NCI-H2107 (cell line): ENCODE measurements around the gene MUC20.
"Not testable (repeated sequence)": the region's sequence is repeated elsewhere in the genome, so short reads cannot be mapped to it uniquely, and the experiment has no call there.

ENCODE experiments used
- DNase-seq: peaks from one replicate; lab custom pipeline; 2025; lab: John Stamatoyannopoulos, UW

The MUC20 gene

DNA sequence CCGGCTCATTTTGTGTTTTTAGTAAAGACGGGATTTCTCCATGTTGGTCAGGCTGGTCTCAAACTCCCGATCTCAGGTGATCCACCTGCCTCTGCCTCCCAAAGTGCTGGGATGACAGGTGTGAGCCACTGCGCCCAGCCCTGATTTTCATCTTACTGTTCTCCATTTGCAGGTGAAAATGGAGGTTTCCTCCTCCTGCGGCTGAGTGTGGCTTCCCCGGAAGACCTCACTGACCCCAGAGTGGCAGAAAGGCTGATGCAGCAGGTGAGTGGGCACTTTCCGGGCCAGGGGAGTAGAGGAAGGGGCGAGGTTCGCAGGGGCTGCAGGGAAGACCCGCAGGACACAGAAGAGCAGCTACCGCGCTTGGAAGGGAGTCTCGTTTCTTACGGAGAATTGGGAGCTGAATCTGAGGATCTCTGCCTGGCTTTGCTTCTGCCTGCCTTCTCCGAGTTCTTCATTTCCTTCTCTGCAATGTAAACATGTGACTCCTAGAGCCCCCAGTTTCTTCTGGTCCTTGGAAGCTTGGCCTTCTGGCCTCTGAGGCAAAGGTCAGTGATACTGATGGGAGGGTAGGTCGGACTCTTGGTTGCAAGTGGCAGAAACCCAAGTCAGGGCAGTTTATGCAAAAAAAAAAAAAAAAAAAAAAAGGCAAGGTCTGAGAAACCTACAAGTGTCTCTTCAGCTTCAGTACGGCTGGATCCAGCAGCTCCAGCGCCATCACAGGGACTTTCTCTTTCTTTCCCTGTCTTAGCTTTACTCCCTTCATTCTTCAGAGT is 8.9 kb downstream of the MUC20 start:
- DNase-seq = no peak

DNA sequence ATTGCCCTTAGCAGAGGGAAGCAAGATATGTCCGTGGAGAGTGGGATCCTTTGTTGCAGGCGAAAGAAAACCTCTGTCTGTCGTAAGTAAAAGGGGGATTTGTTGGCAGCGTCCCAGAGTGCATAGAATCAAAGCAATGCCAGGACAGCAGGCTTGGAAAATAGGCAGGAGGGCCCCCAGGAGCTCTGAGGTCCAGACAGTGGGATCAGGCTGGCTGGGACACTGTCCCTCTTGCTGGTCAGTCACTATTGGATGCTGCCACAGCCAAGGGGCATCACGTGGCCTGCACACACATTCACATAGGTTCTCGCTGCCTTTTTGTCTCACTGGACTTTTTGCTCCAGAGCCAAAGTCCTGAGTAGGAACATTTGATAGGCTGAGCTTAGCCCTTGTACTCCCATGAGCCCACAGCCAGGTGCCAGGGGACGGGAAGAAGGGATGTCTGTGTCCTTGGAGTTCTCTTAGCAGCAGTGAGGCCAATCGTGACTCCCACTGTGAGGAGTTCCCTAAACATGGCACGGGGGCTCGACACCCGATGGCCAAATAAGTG is 10.7 kb downstream of the MUC20 start:
- no peak for DNase-seq

DNA sequence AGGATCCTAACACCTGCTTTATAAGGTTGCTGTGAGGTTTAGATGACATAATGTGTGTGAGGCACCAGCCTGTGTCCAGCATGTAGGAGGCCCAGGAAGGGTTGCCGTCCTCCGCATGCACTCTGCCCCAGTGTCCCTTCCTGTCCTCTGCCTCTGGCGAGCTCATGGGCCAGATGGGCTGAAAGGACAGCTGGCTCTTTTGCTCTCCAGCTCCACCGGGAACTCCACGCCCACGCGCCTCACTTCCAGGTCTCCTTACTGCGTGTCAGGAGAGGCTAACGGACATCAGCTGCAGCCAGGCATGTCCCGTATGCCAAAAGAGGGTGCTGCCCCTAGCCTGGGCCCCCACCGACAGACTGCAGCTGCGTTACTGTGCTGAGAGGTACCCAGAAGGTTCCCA is 12.2 kb downstream of the MUC20 start:
- DNase-seq = no peak

DNA sequence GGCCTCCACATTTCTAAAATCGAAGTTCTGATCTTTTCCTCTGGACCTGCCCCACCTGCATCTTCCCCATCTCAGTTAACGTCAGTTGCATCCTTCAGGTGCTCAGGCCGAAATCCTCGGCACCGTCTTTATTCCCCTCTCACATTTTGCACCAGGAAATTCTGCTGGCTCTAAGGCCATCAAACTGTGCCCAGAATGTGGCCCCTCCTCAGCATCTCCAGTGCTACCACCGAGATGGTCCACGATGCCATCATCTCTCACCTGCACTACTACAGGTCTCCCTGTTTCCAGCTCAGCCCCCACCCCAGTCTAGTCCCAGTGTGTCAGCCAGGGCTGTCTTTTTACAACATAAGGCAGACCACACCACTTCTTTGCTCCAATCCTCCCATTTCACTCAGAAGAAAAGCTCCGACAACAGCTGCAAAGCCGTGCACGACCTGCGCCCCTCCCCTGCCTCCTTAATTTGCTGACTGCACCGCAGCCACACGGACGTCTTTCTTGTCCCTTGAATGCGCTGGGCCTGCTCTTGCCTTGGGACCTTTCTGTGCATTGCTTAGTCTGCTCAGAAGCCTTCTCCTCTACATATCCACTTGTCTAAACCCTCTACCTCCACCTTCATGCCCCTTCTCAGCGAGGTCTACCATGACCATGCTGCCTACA is 14.4 kb downstream of the MUC20 start:
- no peak for DNase-seq

DNA sequence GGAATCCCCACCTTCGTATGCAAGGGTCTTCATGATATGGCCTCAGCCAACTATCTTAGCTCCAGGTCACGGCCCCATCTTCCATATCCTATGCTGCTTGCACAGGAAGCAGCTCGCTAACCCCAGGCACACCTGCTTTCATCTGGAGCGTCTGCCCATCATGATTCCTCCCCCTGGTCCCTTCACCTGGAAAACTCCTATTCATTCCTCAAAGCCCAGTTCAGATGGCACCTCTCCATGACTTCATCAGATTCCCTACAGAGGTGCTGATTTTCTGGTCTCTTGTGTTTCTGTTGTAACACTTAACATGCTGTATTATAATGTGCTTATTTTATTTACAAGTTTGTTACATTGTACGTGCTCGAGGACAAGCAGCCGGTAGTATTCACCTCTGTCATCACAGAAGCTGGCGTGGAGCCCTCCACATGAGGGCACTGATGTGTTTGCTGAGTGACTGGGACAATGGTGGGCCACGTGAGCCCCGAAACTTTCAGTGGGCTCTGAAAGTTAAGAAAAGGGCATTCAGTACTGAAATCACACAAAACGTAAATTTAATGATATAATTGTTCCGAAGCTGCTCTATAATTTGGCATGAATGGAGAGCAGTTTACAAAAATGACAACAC is 16.2 kb downstream of the MUC20 start:
- no peak for DNase-seq

DNA sequence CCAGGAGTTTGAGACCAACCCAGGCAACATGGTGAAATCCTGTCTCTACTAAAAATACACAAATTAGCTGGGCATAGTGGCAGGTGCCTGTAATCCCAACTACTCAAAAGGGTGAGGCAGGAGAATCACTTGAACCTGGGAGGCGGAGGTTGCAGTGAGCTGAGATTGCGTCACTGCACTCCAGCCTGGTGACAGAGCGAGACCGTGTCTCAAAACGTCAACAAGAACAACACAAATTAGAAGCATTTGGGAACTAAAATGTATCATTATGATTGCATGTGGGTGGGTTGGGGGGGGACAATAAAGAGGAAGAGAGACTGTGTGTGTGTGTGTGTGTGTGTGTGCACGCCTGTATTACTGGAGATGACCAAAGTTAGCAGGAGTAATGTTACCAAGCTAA is 17.0 kb downstream of the MUC20 start:
- not testable (repeated sequence) for DNase-seq

DNA sequence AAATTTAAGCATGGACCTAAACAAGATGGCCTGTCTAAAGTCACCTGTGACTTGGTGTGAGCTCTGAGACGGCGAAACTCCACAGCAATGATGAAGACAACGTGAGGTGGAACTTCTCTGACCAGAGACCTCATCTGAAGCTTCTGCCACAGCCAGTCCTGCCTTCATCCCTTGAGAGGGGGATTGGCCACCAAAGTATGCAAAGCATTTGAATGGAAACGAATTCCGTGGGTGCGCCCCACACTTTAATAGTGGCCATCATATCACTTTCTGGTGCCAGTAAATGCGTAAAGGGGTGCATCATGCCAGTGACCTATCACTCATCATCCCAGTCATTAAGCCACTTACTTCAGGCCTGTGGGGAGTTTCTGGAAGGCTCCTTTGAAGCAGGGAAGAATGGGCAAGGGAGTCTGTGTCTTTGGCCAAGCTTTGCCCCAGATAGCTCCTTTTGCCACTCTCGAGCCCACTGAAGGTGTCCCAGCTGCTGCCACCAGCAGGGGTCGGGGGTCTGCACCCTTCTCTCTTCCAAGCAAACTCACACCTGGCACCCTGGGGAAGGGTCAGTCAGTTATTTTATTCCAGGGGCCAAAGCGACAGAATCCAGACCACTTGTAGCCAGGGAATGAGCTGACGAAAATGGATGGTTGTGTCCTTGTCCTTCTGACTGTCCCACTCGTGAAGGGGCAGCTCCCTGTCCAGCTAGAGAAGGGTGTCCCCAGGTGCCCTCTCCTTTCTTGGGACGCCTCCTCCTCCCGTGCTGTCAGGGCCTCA is 17.7 kb downstream of the MUC20 start:
- no peak for DNase-seq

DNA sequence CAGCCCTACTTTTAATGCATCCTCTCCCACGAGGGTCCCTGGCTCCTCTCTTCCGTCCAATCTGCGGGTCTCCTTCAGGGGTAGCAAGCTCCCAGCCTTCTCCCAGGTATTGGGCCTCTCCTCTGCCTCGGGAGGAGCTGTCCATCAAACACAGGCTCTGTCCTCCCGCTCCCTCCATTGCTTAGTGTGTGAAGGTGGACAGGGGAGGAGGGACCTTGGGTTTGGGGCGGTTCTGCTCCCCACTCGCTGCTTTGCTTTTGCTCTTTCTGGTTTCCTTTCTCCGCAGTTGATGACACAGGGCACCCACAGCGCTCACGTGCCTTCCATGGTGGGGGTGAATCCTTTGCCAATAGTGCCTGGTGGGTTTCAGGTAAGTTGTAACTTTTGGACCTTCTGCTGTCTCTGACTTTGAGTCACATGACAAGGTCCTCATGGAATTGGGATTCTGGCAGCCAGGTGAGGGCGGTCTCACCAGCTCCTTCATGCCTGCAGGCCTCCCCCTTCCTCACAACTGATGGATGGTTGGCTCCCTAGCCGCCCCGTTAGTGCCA is 18.9 kb downstream of the MUC20 start:
- DNase-seq = no peak

DNA sequence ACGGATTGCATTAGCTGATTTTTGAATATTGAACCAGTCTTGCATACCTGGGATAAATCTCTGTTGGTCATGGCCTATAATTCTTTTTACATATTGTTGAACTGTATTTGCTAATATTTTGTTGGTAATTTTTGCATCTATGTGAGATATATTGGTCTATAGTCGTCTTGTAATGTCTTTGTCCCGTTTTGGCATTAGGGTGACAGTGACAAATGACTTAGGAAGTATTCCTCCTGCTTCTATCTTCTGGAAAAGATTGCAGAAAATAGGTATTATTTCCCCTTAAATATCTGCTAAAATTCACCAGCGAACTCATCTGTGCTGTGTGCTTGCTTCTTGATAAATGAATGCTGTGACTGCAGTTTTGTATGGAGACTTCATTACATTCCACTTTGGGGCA is 23.7 kb downstream of the MUC20 start:
- DNase-seq = no peak

DNA sequence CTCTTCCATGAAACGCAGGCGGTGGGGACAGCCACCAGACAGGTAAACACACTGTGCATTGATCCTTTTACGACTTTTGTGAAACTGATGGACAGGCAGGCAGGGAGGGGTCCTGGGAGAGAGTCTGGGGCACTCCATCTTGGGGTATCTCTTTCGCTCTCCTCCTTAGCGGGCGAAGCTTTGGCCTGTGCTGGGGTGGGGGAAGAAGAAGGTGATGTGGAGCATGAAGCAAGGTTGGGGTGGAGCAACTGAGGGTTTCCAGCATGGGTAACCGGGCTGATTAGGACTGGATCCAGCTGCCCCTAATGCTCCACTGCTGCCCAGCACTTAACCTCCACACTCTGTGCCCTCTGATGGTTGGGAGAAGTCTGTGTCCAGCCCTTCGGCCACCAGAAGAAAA is 25.6 kb downstream of the MUC20 start:
- DNase-seq = no peak

DNA sequence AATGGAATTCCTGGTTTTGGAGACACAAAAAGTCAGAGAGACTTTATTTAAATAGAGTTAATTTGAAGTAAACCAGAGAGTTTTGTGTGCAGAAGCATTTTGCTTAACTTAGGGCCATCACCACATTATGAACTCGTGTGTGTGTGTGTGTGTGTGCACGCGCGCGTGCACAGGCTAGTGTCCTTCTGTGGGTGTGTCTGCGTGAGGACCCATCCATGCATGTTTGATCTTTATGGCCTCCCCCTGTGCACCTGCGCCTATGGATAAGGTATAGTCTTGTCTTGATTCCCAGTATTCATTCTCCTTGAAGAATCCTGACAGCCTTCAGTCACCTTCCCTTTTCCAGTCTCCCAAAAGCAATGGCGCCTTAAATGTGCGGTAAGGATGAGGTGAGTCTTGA is 26.0 kb downstream of the MUC20 start:
- no peak for DNase-seq

DNA sequence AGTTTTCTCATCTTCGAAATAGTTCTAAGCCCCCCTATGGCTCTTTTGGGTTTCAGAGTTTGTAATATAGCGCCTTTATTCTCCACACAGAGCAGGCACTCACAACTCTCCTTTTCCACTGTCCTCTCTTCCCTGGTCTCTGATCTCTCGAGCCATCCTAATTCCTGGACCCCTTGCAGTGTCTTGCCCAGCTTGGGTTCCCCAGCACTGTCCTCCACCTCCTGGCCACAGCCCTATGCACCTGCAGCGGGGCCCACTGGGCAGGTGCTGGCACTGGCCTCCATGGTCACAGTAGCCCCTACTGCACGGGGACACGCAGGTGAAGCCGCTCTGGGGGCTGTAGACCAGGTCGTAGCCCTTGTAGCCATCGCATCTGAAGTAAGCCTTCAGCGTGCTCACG is 27.9 kb downstream of the MUC20 start:
- no peak for DNase-seq

DNA sequence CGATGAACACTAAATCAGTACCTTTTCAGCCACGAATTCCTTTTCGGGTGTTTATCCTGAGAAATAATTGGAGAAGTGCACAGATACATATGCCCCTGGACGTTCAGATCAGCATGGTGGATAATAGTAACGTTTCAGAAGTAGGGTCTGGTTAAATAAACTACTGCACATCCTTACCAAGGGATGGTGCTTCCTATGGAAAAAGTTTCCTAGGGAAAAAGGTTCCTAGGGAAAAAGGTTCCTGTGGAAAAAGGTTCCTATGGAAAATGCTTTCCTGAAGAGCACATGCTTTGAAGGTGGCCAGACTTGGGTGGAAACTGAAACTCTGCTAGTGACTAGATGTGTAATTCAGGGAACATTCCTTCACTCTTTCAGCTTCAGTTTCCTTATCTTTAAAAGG is 28.3 kb downstream of the MUC20 start:
- DNase-seq = not testable (repeated sequence)

DNA sequence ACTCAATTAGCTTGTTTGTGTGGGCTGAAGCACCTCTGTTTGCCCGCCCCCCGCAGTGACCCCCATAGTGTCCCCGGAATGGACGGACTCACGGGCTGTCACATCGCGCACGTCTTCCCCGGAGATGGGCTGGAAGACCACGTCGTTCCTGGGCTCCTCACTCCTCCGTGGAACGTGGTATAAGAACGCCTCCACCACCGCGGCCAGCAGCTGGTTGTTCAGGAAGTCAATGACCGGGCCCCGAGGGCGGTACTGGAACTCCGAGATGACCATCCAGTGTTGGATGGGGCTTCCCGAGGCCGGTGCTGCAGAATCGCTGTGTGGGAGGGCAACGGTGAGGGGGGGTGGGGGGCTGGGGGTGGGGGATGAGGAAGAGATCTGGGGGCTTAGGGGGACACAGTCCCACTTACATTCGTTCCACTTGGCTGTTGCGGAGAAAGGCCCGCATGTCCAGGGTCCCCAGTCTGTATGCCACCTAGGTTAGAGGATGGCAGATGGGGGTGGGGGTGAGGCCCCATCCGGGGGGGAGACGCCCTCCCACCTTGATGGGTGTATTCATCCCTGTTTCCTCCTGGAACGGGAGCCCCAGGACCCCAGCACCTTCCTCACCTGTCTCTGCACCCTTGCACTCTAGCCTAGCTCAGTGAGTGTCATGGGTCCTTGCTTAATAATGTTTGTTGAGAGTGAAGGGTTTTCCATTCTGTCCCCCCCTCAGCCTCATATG is 30.2 kb downstream of the MUC20 start:
- no peak for DNase-seq

DNA sequence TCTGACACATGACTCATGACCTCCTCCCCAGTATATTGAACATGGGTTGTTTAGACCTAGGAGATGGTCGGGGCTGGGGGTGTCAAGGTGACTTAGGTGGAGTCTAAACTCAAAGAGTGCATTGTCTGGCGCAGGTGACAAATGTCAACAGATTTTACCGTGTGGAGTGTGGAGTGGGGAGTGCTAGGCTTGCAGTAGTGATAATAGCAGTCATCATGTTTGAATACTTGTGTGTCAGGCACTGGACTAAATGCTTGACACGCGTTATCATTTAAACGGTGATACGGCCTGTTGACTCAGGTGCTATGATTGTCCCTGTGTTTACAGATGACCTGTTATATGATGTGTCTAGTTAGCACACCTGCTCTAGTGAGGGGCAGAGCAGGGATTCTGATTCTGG is 30.8 kb downstream of the MUC20 start:
- no peak for DNase-seq

DNA sequence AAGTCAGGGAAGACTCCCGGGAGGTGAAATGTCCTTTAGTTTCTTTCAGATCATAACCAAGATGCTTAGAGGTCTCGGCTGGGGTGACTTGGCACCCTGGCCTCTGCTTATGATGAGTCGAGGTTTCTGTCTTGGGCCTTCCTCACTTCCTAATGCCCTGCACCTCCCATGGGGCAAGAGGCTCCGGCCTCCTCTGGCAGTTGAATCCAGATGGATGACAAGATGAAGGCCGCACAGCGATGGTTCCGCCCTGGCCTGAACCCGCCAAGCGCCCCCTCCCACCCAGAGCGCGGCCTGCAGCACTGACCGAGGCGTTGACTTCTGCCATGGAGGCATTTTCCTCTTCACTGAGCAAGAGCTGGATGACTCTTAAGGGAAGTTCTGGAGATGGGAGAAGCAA is 31.3 kb downstream of the MUC20 start:
- no peak for DNase-seq

DNA sequence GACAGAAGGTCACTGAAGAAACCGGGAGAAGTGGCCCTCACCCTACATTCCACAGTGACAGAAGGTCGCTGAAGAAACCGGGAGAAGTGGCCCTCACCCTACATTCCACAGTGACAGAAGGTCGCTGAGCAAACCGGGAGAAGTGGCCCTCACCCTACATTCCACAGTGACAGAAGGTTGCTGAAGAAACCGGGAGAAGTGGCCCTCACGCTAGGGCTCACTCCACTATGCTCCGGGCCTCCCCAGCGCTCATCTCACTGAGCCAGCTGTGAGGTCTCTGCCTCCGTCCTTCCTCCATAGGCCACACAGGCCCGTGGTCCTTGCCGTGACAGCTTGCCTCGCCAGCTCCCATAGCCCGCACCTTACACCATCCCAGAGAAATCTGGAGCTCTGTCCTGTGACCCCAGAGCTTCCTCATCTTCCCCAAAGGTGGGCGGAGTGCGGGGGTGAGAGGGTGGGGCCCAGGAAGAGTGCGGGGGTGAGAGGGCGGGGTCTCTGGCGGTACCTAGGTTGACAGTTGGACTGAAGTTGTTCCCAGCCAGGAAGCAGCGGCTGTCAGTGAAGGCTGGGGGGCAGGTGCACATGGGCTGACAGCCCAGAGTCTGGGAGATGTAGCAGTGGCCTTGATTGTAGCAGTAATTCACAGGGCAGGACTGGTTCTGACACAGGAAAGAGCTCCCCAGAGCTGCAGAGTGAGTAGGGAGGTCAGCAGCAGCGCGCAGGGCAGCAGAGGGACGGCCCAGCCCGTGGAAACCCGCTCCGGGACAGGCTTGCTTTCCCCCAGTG is 32.0 kb downstream of the MUC20 start:
- no peak for DNase-seq

DNA sequence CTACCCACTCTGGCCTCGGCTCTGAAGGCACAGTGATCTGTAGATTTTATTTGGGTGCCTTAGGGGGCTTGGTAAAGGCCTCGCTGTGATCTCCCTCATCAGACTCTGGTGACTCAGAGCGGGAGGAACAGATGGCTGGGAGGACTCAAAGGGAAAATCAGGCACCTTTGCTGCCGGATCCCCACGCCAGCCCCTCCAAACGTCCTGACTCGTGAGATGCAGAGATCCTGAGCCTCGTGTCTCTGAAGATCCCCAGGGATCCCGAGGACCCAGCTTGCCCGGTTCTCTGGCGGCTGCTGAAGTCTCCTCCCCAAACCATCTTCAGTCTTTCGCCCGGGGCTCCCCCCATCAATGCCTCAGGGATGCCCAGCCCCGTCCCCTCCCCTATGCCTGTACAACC is 32.8 kb downstream of the MUC20 start:
- DNase-seq = no peak

DNA sequence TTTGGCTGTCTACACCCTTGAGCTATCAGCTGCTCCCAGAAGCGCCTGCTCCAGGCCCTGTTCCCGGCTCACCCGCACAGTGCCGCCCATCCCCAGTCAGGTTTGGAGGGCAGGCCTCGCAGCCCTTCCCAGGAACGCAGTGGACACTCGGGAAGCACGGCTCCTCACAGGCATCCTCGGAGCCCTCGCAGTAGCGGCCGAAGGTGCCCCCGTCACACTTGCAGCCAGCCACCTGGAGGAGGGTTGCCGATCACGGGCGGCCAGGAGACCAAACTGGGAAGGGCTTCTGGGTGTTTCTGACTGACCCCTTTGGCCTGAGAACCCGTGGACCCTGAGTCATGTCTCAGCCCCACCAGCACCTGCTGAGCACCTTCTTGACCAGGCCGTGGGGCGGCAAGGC is 33.4 kb downstream of the MUC20 start:
- DNase-seq = no peak

DNA sequence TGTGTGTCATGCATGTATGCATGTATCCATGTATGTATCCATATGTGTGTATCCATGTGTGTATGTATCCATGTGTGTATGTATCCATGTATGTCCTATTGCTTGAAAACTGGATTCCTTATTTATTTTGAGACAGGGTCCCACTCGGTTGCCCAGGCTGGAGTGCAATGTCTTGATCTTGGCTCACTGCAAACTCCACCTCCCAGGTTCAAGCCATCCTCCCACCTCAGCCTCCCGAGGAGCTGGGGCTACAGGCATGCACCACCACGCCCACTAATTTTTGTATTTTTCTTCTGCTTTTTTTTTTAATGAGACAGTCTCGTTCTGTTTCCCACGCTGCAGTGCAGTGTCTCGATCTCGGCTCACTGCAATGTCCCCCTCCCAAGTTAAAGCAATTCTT is 34.1 kb downstream of the MUC20 start:
- no peak for DNase-seq

DNA sequence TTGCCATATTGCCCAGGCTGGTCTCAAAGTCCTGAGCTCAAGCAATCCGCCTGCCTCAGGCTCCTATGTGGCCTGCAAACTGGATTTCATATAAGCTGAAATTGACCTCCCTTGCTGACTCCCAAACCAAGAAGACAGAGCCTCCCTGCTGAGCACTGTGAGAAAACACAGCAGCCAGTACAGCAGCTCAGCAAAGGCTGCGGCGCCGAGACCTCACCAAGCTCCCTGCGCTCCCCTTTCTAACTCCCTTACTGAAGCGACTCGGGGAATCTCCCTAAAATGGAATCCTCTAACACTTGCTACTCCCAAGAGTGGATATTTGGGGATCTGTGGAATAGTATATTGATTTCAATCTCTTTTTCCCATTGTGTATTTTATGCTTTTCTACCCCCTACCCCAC is 34.6 kb downstream of the MUC20 start:
- DNase-seq = no peak
